GM12875 (cell line): ENCODE measurements around the gene ABCG2.

Experiments used
- H3K4me3 ChIP-seq: one replicate; pipeline ENCODE4 v1.5.1; 2011; ENCODE audit warnings: low read depth, low read length, control low read depth
- TF ChIP-seq, protein P1 (sequence below): IDR thresholded peaks from 2 replicates; pipeline ENCODE4 v1.5.1; 2011; ENCODE audit warnings: low read depth, mild to moderate bottlenecking, control low read depth, inconsistent platforms, low read length, moderate library complexity, borderline replicate concordance; ENCODE audit not compliant: insufficient read depth

Gene ABCG2

GRCh38 chr4:88196013-88196365, 37.5 kb upstream of the ABCG2 start:
- TF ChIP-seq, protein P1, sequence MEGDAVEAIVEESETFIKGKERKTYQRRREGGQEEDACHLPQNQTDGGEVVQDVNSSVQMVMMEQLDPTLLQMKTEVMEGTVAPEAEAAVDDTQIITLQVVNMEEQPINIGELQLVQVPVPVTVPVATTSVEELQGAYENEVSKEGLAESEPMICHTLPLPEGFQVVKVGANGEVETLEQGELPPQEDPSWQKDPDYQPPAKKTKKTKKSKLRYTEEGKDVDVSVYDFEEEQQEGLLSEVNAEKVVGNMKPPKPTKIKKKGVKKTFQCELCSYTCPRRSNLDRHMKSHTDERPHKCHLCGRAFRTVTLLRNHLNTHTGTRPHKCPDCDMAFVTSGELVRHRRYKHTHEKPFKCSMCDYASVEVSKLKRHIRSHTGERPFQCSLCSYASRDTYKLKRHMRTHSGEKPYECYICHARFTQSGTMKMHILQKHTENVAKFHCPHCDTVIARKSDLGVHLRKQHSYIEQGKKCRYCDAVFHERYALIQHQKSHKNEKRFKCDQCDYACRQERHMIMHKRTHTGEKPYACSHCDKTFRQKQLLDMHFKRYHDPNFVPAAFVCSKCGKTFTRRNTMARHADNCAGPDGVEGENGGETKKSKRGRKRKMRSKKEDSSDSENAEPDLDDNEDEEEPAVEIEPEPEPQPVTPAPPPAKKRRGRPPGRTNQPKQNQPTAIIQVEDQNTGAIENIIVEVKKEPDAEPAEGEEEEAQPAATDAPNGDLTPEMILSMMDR, result no peak
- no peak overlapping the region for H3K4me3 ChIP-seq

DNA sequence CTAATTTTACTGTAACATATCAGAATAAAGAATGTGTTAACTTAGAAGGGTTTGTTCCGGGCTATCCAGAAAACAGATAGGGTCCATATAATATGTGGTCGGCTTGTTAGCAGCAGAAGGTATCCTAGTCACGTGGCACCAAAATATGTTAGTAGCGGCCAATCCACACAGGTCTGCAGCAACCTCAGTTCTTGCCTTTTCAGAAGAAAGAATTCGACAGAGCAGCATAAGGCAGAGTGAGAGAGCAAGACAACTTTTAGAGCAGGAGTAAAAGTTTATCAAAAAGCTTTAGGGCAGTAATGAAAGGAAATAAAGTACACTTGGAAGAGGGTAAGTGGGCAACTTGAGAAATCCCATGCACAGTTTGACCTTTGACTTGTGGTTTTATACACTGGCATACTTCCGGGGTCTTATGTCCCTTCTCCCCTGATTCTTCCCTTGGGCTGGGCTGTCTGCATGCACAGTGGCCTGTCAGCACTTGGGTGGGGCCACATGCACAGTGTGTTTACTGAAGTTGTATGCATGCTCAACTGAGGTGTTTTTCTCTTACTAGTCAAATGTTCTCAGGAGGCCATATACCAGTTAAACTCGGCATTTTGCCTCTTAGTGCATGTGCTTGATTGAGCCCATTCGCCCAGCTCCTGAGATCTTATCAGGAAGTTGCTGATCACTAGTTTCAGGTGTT, 37.0 kb upstream of the ABCG2 start:
- TF ChIP-seq, protein P1, result no peak
- no peak overlapping the region for H3K4me3 ChIP-seq

GRCh38 chr4:88191404-88191803, 33.0 kb upstream of the ABCG2 start:
- H3K4me3 ChIP-seq, result no peak overlapping the region
- TF ChIP-seq, protein P1, result no peak

GRCh38 chr4:88189881-88190585, 31.6 kb upstream of the ABCG2 start:
- no peak overlapping the region for H3K4me3 ChIP-seq
- TF ChIP-seq, protein P1, result no peak

GRCh38 chr4:88189418-88189738, 30.9 kb upstream of the ABCG2 start:
- TF ChIP-seq, protein P1, result no peak
- H3K4me3 ChIP-seq, result no peak overlapping the region

GRCh38 chr4:88188738-88189417, 30.4 kb upstream of the ABCG2 start:
- TF ChIP-seq, protein P1, result no peak
- no peak overlapping the region for H3K4me3 ChIP-seq

DNA sequence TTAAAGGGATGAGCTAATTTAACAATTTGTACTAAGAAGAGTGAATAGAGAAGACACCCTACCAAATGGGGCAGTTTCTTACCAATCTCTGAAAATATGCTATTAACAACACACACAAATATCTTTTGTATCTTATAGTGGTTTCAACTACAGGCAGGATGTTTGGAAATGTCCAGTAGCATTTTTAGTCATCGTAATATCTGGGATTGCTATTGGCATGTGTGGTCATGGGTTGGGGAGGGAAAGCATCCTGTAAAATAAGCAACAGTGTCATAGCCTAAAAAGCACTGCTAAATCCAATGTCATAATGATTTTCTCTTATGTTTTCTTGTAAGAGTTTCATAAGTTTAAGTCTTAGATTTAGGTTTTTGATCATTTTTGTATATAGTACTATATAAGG, 29.3 kb upstream of the ABCG2 start:
- TF ChIP-seq, protein P1, result no peak
- no peak overlapping the region for H3K4me3 ChIP-seq
